Right cardiac atrium (tissue), 5 donors: ENCODE data around the gene CCDC177. TPM values are rescaled to one million over a fixed set of nuclear protein-coding genes. Genes with fewer than 3 reads are reported as not detected.

Experiments used
- ATAC-seq, 2 donors: fragments of 200-7000 bp; cut with Tn5 transposase; one replicate each; pipeline versions ENCODE4 v1.8.0 to v1.9.1; 2020; ENCODE audit warnings: moderate library complexity in 2 of 2, mild to moderate bottlenecking in 1 of 2
- DNase-seq, 3 donors: peaks; one replicate each; pipeline ENCODE4 v3.0.0-alpha.2; 2020
- H3K27ac ChIP-seq: one replicate; pipeline ENCODE4 v1.5.1; 2013; ENCODE audit warnings: mild to moderate bottlenecking, low read length, control low read depth, moderate library complexity
- H3K27me3 ChIP-seq: one replicate; pipeline ENCODE4 v1.6.1; 2013; ENCODE audit not compliant: control insufficient read depth, insufficient read depth
- H3K4me1 ChIP-seq: one replicate; pipeline ENCODE4 v1.6.1; 2013; ENCODE audit warnings: low read length; ENCODE audit not compliant: control insufficient read depth, insufficient read depth
- H3K4me3 ChIP-seq: one replicate; pipeline ENCODE4 v1.5.1; 2013; ENCODE audit warnings: low read length, control low read depth
- H3K9me3 ChIP-seq: one replicate; pipeline ENCODE4 v1.6.1; 2013; ENCODE audit warnings: low read length; ENCODE audit not compliant: control insufficient read depth
- WGBS: extraction: QIAGEN DNeasy Blood & Tissue Kit; methylation state at CpG from one replicate; pipeline ENCODE4 v1.1.7; 2013; 5-methylcytosine and 5-hydroxymethylcytosine counted together
- intact Hi-C, 4 donors: fragments of 100-400 bp; cut with DNase I; formaldehyde crosslinking; loops; one replicate each; pipeline versions ENCODE4 v1.11.0 to v1.14.0; 2022 to 2023
- polyA plus RNA-seq: library from polyadenylated mRNA; stranded (reverse); fragments of 200-250 nt; gene quantifications from one replicate; pipeline ENCODE4 v1.2.3, GENCODE V29; 2013
- total RNA-seq, 4 donors: library from RNA; stranded (reverse); fragmentation: NEBNext Ultra II Directional; extraction: Animal tissue kit (Norgen Biotek cat#: 25700); gene quantifications; one replicate each; pipeline ENCODE4 v1.2.1, GENCODE V29; 2021
- donor health status: healthy with polysubstance abuse.
- donor health status: DM: no; HTN: yes; CAD: no.
- donor health status: DM: no; HTN: no; CAD: no.
- donor health status: DM: no; HTN: yes; CAD: no; lungs with severe emphysema.
- donor health status: DM: yes; HTN: yes; CAD: no.

CCDC177 gene
- total and polyA plus RNA-seq, 5 donors: not detected

- DNase-seq (peak in 2 of 3 donors; percentile 53 to 56), ATAC-seq (peak; percentile 85 to 88)
- no peaks in the 10 kb centered on the region for H3K9me3 ChIP-seq
- H3K27me3 ChIP-seq: no peaks in the 10 kb centered on the region
- 41% methylated on average over 7 of the region's 7 CpGs for WGBS
- no peak overlapping the region for H3K27ac ChIP-seq
- no peak overlapping the region for H3K4me3 ChIP-seq
- H3K4me1 ChIP-seq: no peaks in the 10 kb centered on the region
- intact Hi-C loops: no loop called here
These were observed 5.4 kb upstream of the CCDC177 start for GRCh38 chr14:69580009-69580577.

DNA sequence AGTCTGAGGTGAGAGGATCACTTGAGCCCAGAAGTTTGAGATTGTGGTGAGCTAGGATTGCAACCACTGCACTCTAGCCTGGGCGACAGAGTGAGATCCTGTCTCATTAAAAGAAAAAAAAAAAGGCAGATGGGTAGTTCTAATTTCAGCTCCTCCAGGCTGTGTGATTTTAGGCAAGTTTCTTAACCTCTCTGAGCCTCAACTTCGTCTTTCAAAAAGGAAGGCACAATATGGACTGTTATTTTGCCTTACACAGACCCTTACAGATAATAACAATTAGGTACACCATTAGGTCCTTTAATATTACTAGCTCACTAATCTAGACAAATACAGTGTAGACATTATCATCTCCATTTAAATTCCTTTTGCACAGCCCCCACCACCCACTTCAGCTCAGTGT is 4.8 kb upstream of the CCDC177 start:
- DNase-seq (no peak), ATAC-seq (no peak)
- H3K27ac ChIP-seq: no peak overlapping the region
- H3K27me3 ChIP-seq: no peaks in the 10 kb centered on the region
- WGBS: 86% methylated on average over 2 of the region's 2 CpGs
- no peaks in the 10 kb centered on the region for H3K4me1 ChIP-seq
- H3K4me3 ChIP-seq: no peak overlapping the region
- intact Hi-C loops: no loop called here
- H3K9me3 ChIP-seq: no peaks in the 10 kb centered on the region

DNA sequence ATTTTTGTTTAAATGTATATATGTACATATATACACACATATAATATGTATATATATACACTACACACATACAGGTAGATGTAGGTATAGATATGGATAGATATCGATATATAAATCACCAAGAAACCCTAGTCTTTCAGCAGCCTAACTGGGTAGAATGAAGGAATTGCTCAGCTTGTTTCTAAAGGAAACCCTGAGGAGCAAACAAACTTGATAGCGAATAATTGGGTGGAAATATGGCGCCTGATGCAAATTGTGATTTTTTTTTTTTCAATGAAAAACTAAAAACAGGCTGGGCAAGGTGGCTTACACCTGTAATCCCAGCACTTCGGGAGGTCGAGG is 254 bp upstream of the CCDC177 start:
- no peak for ATAC-seq
- H3K27me3 ChIP-seq: no peaks in the 10 kb centered on the region
- intact Hi-C loops: no loop called here

GRCh38 chr14:69573831-69574262 is 824 bp downstream of the CCDC177 start:
- peaks cover 3% of the 10 kb centered on the region for H3K4me1 ChIP-seq
- H3K9me3 ChIP-seq: no peaks in the 10 kb centered on the region
- no peak overlapping the region for H3K27ac ChIP-seq
- no peak for ATAC-seq
- intact Hi-C loops: no loop called here
- no peak for DNase-seq
- peak overlapping the region; percentile 4 for H3K4me3 ChIP-seq
- 4% methylated on average over 15 of the region's 15 CpGs for WGBS
- H3K27me3 ChIP-seq: no peaks in the 10 kb centered on the region

More for the DNA sequence above, 254 bp upstream of the CCDC177 start:
- no peak overlapping the region for H3K27ac ChIP-seq
- no peak overlapping the region for H3K4me3 ChIP-seq
- no peak for DNase-seq
- no peaks in the 10 kb centered on the region for H3K9me3 ChIP-seq
- 50% methylated on average over 5 of the region's 5 CpGs for WGBS
- H3K4me1 ChIP-seq: peaks cover 3% of the 10 kb centered on the region

GRCh38 chr14:69573205-69573830 is 1.4 kb downstream of the CCDC177 start:
- H3K27me3 ChIP-seq: no peaks in the 10 kb centered on the region
- H3K27ac ChIP-seq: no peak overlapping the region
- peaks cover 3% of the 10 kb centered on the region for H3K4me1 ChIP-seq
- ATAC-seq: no peak
- DNase-seq: no peak
- H3K4me3 ChIP-seq: peak overlapping the region; percentile 4
- no peaks in the 10 kb centered on the region for H3K9me3 ChIP-seq
- 19% methylated on average over 51 of the region's 51 CpGs for WGBS
- intact Hi-C loops: no loop called here

- no peak for ATAC-seq
- intact Hi-C loops: no loop called here
- Histone ChIP-seq H3K27me3 (no peaks in the 10 kb centered on the region), H3K4me3 (peak overlapping the region; percentile 40), H3K4me1 (peaks cover 3% of the 10 kb centered on the region), H3K27ac (no peak overlapping the region), H3K9me3 (no peaks in the 10 kb centered on the region)
- no peak for DNase-seq
- 19% methylated on average over 40 of the region's 40 CpGs for WGBS
These were observed 1.9 kb downstream of the CCDC177 start for GRCh38 chr14:69572841-69573135.

- peaks cover 3% of the 10 kb centered on the region for H3K4me1 ChIP-seq
- H3K27ac ChIP-seq: no peak overlapping the region
- no peaks in the 10 kb centered on the region for H3K9me3 ChIP-seq
- no peaks in the 10 kb centered on the region for H3K27me3 ChIP-seq
- intact Hi-C loops: no loop called here
- peak overlapping the region; percentile 40 for H3K4me3 ChIP-seq
- 7% methylated on average over 112 of the region's 112 CpGs for WGBS
- peak; percentile 14 to 22 for ATAC-seq
- peak; percentile 37 to 65 (median 55) for DNase-seq
These were observed 2.4 kb downstream of the CCDC177 start for GRCh38 chr14:69572030-69572840.

DNA sequence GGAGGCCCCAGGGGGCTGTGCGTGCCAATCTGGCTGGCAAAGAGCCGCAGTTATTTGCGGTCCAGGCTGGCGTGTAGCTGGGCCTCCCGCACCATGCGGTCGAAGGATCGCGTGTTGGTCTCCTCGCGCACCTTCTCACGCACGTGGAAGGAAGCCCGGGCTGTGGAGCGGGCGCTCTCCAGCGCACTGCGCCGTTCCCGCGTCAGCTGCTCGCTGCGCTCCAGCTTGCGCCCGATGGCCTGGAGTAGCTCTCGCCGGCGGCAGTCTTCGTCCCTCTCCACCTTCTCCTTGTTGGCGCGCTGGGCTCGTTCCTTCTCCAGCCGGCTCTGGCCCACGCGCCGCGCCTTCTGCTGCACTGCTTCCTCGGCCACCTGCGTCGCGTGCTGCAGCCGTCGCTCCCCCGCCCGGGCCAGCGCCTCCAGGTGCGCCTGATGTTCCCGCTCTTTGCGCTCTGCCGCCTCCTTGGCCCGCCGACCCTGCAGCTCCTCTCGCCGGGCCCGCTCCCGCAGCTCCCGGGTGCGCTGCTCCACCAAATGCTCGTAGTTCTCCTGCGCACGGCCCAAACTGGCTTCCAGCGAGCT is 3.1 kb downstream of the CCDC177 start:
- H3K27me3 ChIP-seq: no peaks in the 10 kb centered on the region
- intact Hi-C loops: no loop called here
- H3K4me1 ChIP-seq: peaks cover 3% of the 10 kb centered on the region
- DNase-seq (no peak), ATAC-seq (no peak)
- H3K9me3 ChIP-seq: no peaks in the 10 kb centered on the region
- H3K27ac ChIP-seq: no peak overlapping the region
- peak overlapping the region; percentile 40 for H3K4me3 ChIP-seq
- 15% methylated on average over 62 of the region's 62 CpGs for WGBS

DNA sequence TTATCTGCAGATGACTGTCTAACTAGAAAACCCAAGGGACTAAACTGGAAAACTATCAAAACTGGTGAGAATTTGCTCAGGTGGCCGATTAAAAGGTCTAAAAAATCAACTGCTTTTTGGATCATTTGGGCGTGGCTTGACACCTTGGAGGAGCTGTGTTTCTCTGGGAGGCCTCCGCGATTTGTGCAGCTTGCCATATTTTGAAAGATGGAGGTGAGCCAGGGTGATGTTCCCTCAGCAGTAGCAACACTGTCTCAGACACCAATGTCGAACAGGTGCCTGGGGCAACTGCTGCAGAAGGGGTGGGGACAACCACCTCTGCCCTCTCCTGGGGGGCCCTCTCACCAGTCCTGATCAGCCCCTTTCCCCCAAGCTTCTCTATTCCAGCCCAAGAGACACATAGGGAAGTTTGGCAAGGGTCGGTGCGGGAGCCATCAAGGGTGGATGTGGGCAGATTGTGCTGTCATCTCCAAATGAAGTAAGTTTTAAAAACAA is 3.8 kb downstream of the CCDC177 start:
- peaks cover 3% of the 10 kb centered on the region for H3K4me1 ChIP-seq
- H3K4me3 ChIP-seq: no peak overlapping the region
- intact Hi-C loops: no loop called here
- no peak overlapping the region for H3K27ac ChIP-seq
- H3K27me3 ChIP-seq: no peaks in the 10 kb centered on the region
- no peaks in the 10 kb centered on the region for H3K9me3 ChIP-seq
- DNase-seq (no peak), ATAC-seq (no peak)
- 88% methylated on average over 7 of the region's 7 CpGs for WGBS

DNA sequence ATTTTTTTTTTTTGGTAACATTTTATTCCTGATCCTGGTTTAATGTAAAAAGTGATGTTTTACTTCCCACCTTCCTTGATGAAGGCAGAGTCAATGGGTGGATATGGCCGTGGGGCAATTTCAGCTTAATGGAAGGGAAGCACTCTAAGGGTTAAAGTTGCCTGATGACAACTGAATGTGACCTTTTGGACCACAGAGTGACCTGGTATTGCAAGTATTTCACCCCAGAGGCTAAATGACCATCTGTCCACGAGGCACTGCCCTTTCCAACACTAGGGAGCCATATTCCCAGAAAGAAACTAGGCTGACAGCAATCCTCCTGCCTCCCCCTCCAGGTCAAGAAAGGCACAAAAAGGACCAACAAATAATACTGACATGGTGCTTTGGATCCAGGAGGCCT is 4.8 kb downstream of the CCDC177 start:
- H3K4me3 ChIP-seq: no peak overlapping the region
- H3K4me1 ChIP-seq: peaks cover 3% of the 10 kb centered on the region
- 50% methylated on average over 2 of the region's 2 CpGs for WGBS
- intact Hi-C loops: no loop called here
- DNase-seq (no peak), ATAC-seq (no peak)
- no peak overlapping the region for H3K27ac ChIP-seq
- H3K9me3 ChIP-seq: no peaks in the 10 kb centered on the region
- H3K27me3 ChIP-seq: no peaks in the 10 kb centered on the region

- intact Hi-C loops: no loop called here
- Histone ChIP-seq H3K9me3 (no peaks in the 10 kb centered on the region), H3K27ac (no peak overlapping the region), H3K4me3 (no peak overlapping the region), H3K4me1 (peaks cover 3% of the 10 kb centered on the region), H3K27me3 (peaks cover 2% of the 10 kb centered on the region)
- ATAC-seq: no peak
- WGBS: 84% methylated on average over 5 of the region's 5 CpGs
- DNase-seq: no peak
These were observed 7.1 kb downstream of the CCDC177 start for GRCh38 chr14:69567563-69567962.
